IPS-NIHi7 (cell line): ENCODE measurements around the gene OSR1.
"Not testable (repeated sequence)": the region's sequence is repeated elsewhere in the genome, so short reads cannot be mapped to it uniquely, and the experiment has no call there.

Source experiments
- DNase-seq: peaks from one replicate; pipeline ENCODE4 v3.0.0; 2012; ENCODE audit warnings: mixed read lengths; ENCODE audit errors: extremely low spot score

OSR1 gene

GRCh38 chr2:19332503-19332902 lies 25.9 kb downstream of the OSR1 start:
- no peak for DNase-seq

DNA sequence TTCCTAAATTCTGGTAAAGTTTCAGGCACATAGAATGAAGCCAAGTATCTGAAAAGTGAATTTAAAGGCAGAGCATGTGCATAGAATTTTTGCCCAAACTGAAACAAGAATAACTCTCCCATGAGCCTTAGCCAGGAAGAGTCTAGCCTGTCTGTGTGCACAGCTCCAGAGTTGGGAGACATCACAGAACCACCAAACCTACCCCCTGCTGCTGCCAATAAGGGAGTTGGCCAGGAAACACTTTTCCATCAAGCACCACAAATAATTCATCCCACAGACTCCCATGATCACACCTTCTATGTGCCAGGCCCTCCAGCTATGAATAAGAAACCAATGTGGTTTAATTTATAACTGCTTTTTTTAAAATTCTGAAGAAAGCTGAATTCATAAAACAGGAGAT lies 27.0 kb downstream of the OSR1 start:
- DNase-seq = no peak

DNA sequence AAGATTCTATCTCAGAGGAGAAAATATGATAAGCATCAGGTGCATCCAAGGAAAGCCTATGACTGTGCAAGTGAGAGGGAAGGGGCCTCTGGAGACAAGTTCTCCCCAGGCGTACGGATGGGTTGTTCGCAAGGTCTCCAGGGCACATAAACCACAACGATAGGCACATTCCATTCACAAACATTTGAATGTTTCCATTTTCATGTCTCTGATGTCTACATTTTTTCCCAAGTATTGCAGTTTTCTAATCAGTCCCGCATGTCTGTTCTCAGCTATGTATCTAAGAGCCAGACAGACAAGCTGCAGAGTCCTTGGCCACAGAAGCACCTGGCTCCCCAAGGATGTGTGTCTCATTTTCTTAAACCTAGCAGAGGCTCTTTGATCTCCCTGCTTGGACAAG lies 28.0 kb downstream of the OSR1 start:
- no peak for DNase-seq

DNA sequence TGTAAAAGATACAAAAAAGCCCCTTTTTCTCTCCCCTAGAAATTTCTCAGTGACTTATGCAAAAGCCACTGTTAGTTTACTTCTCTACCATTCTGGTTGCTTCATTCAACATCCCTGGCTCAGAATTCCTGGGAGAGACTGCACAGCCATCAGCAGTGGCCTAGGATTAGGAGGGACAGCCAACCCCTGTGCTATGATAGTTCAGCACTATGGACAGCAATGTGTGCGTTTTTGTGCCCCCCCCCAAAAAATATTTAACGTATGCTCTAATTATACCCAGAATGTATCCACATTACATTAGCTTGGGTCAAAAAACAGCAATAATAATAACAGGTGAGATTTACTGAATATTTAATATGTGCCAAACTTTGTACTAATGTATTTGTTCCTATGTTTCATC lies 29.0 kb downstream of the OSR1 start:
- DNase-seq = no peak

DNA sequence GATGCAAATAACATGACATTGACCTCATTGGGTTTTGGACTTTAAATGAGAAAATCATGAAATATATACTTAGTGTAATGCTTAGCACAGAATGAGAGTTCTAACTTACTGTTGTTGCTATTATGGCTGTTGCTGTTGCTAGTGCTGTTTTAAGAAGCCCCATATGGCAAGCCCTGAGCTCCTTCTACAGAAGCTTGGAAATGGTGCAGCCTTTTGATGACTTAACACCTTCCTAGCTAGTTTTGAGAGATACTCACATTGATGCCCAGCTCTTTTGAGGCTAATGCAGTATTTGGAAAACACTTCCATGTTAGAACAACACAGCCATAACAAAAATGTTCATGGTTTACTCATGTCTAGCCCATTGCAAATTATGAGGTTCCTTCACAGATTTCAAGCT lies 30.9 kb downstream of the OSR1 start:
- DNase-seq = no peak

DNA sequence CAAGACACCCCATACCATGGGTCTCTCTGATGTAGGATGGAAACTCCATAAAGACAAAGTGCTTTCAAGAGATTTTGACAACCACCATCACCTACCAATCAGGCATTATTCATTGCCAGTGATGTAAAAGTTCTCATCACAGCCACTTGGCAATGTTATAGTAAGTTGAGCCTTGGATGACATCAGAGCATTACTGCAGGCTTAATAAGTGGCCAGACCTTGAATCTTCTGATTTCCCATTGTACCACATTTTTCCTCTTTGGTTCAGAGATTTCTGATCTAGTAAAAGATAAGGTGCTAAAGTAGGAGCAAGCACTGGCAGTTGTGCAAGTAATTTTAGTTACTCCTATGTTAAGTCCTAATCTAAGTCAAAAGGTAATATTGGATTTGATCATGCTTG lies 36.5 kb downstream of the OSR1 start:
- no peak for DNase-seq

- no peak for DNase-seq
These were observed 37.6 kb downstream of the OSR1 start for GRCh38 chr2:19320813-19321212.

- DNase-seq = no peak
These were observed 38.7 kb downstream of the OSR1 start for GRCh38 chr2:19319698-19320097.

GRCh38 chr2:19319064-19319463 lies 39.4 kb downstream of the OSR1 start:
- DNase-seq = no peak

DNA sequence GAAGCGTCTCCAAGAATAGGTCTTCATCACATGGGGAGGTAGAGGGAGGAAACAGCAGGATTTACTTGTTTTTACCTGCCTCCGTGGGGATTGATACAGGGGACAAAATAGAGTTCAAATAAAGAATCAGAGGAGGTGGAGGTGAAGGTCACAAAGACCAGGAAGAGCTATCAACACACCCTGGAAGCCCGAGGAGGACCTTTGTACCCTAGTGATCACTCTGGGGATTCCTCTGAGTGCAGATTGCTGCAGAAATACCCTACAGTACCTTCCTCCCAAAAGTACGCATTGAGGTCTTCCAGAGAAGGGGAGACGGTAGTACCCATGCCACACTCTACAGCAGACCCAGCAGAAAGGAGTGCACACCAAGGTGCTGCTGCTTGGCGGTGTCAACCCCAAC lies 44.9 kb downstream of the OSR1 start:
- DNase-seq = no peak

- peak; percentile 41 for DNase-seq
These were observed 45.5 kb downstream of the OSR1 start for GRCh38 chr2:19312949-19313348.

- not testable (repeated sequence) for DNase-seq
These were observed 52.4 kb downstream of the OSR1 start for GRCh38 chr2:19306065-19306464.

DNA sequence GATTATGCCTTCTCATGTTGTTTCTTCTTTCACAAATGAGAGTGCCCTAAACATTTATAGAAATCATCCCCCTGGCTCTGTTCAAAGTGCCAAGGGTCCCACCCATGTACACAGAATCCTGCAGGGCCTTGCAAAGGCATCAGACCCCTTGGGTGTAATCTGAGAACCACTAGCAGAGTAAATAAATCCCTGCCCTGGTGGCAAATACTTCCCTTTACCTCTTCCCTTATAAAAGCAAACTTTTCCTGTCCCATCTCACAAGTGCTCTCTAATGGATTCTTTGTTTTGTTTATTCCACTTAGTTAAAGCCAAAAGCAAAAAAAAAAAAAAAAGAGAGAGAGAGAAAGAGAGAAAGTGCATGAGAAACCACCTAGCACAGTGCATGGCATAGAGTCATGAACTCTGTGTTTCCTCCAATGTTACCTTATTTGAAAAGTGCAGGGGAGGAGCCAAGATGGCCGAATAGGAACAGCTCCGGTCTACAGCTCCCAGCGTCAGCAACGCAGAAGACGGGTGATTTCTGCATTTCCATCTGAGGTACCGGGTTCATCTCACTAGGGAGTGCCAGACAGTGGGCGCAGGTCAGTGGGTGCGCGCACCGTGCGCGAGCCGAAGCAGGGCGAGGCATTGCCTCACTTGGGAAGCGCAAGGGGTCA lies 52.9 kb downstream of the OSR1 start:
- DNase-seq = not testable (repeated sequence)

DNA sequence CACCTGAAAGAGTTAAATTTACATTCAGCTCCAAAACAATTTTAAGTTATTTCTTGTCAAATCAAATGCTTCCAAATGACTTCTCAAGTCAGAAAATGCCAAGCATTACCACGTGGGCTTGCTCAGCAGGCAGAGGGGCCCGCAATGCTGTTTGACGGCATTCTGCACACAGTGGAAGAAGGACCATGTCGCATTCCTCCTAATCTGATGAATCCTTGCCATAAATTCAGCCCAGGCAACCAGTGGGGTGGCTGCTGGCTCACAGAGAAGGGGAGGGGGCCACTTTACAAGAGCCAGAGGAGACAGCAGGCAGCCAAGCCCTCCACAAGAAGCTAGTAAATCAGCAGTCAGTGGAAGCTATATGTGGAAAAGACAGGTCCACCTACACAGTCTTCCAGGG lies 56.7 kb downstream of the OSR1 start:
- no peak for DNase-seq
